Activated gamma-delta T cell treated with anti-CD3 and anti-CD28 coated beads, Interleukin-2, amount 50 U/mL, for 16 hours (primary cell): ENCODE measurements around the gene BAIAP2L1.
A peak's percentile ranks its signal among the peaks of the same experiment; 100 is the strongest.

Experiments
- DNase-seq: peaks from one replicate; pipeline ENCODE4 v3.0.0-alpha.2; 2020; ENCODE audit warnings: low read depth

BAIAP2L1 gene

GRCh38 chr7:98267303-98267702 is 133.6 kb downstream of the BAIAP2L1 start:
- DNase-seq, result no peak

- DNase-seq, result no peak
Observed at GRCh38 chr7:98266840-98267239, 134.1 kb downstream of the BAIAP2L1 start.

GRCh38 chr7:98265841-98266271 is 135.0 kb downstream of the BAIAP2L1 start:
- DNase-seq, result no peak

GRCh38 chr7:98257701-98258100 is 143.2 kb downstream of the BAIAP2L1 start:
- DNase-seq, result no peak

- no peak for DNase-seq
Observed at GRCh38 chr7:98256431-98256830, 144.5 kb downstream of the BAIAP2L1 start.

GRCh38 chr7:98254951-98255610 is 145.8 kb downstream of the BAIAP2L1 start:
- DNase-seq, result no peak

GRCh38 chr7:98254516-98254915 is 146.4 kb downstream of the BAIAP2L1 start:
- DNase-seq, result no peak

- DNase-seq, result no peak
Observed at GRCh38 chr7:98252425-98253054, 148.3 kb downstream of the BAIAP2L1 start.

- peak; percentile 78 for DNase-seq
Observed at GRCh38 chr7:98251601-98252424, 149.1 kb downstream of the BAIAP2L1 start, which contains the start of gene TECPR1. Gene TECPR1, minus strand, starts transcription at chr7:98252232. Its CDS starts 6,086 bp downstream, at chr7:98246146.

- peak; percentile 4 for DNase-seq
Observed at GRCh38 chr7:98251231-98251600, 149.7 kb downstream of the BAIAP2L1 start.

- DNase-seq, result peak; percentile 17
Observed at GRCh38 chr7:98250789-98251188, 150.1 kb downstream of the BAIAP2L1 start.

- DNase-seq, result no peak
Observed at GRCh38 chr7:98249106-98249505, 151.8 kb downstream of the BAIAP2L1 start.

- no peak for DNase-seq
Observed at GRCh38 chr7:98248156-98248555, 152.7 kb downstream of the BAIAP2L1 start.

GRCh38 chr7:98244871-98245270 is 156.0 kb downstream of the BAIAP2L1 start:
- no peak for DNase-seq

GRCh38 chr7:98242934-98243333 is 158.0 kb downstream of the BAIAP2L1 start:
- DNase-seq, result no peak

- DNase-seq, result no peak
Observed at GRCh38 chr7:98242342-98242741, 158.5 kb downstream of the BAIAP2L1 start.

GRCh38 chr7:98241674-98242241 is 159.1 kb downstream of the BAIAP2L1 start:
- DNase-seq, result no peak
